HG02885 (cell line): ENCODE measurements around the gene AFAP1L2.

ENCODE experiments used
- ATAC-seq: cut with Tn5 transposase; IDR thresholded peaks from one replicate; pipeline ENCODE4 v1.9.1; 2021; ENCODE audit warnings: mild to moderate bottlenecking; ENCODE audit not compliant: unreplicated experiment, poor library complexity

AFAP1L2 gene

GRCh38 chr10:114319406-114320248 is 84.7 kb downstream of the AFAP1L2 start:
- no peak for ATAC-seq

- no peak for ATAC-seq
Observed at GRCh38 chr10:114316744-114317143, 87.6 kb downstream of the AFAP1L2 start.

GRCh38 chr10:114315566-114316420 is 88.5 kb downstream of the AFAP1L2 start:
- ATAC-seq = no peak

GRCh38 chr10:114313866-114314265 is 90.4 kb downstream of the AFAP1L2 start:
- ATAC-seq = no peak

GRCh38 chr10:114313139-114313538 is 91.2 kb downstream of the AFAP1L2 start:
- no peak for ATAC-seq

GRCh38 chr10:114311496-114312209 is 92.6 kb downstream of the AFAP1L2 start:
- no peak for ATAC-seq

GRCh38 chr10:114311023-114311422 is 93.3 kb downstream of the AFAP1L2 start:
- no peak for ATAC-seq

GRCh38 chr10:114310346-114310745 is 94.0 kb downstream of the AFAP1L2 start:
- ATAC-seq = no peak

GRCh38 chr10:114309364-114309651 is 95.0 kb downstream of the AFAP1L2 start:
- ATAC-seq = no peak

- peak; percentile 55 for ATAC-seq
Observed at GRCh38 chr10:114308531-114309363, 95.6 kb downstream of the AFAP1L2 start.

GRCh38 chr10:114307731-114308130 is 96.6 kb downstream of the AFAP1L2 start:
- ATAC-seq = no peak

- no peak for ATAC-seq
Observed at GRCh38 chr10:114306116-114306973, 98.0 kb downstream of the AFAP1L2 start.

- no peak for ATAC-seq
Observed at GRCh38 chr10:114305521-114305925, 98.8 kb downstream of the AFAP1L2 start.

GRCh38 chr10:114304571-114305421 is 99.5 kb downstream of the AFAP1L2 start:
- ATAC-seq = peak; percentile 65

- peak; percentile 79 for ATAC-seq
Observed at GRCh38 chr10:114304017-114304570, 100.2 kb downstream of the AFAP1L2 start.

- no peak for ATAC-seq
Observed at GRCh38 chr10:114303556-114303955, 100.7 kb downstream of the AFAP1L2 start.

GRCh38 chr10:114301951-114302710 is 102.2 kb downstream of the AFAP1L2 start:
- no peak for ATAC-seq
